PC-9 (cell line): ENCODE data around the gene EML6. TPM values are rescaled to one million over a fixed set of nuclear protein-coding genes. Genes with fewer than 3 reads are reported as not detected.
A peak's percentile ranks its signal among the peaks of the same experiment; 100 is the strongest.

Experiments used
- BruUV-seq: library from RNA; stranded (reverse); fragments of 400-500 nt; replicated peaks from 2 replicates; lab custom pipeline; 2021; lab: Mats Ljungman, UMichigan
- CTCF ChIA-PET: fragments of 300-600 bp; sonication (Branson Sonifier 250); formaldehyde crosslinking; loops from one replicate; lab custom pipeline; 2022; ENCODE audit warnings: antibody characterized with exemption; lab: Charles Lee
- POLR2A ChIA-PET: fragments of 300-600 bp; sonication (Branson Sonifier 250); formaldehyde crosslinking; loops from one replicate; lab custom pipeline; 2022; ENCODE audit warnings: antibody characterized with exemption; ENCODE audit not compliant: unreplicated experiment; lab: Charles Lee
- DNase-seq, 2 experiments: peaks; one replicate each; pipeline versions ENCODE4 v3.0.0 to v3.0.0-alpha.2; 2015 to 2022; ENCODE audit warnings: mixed read lengths in 1 of 2
- H2AFZ ChIP-seq: fragments of 200-600 bp; sonication (generic); 2 replicates; pipeline ENCODE4 v1.8.1; 2017; ENCODE audit warnings: antibody characterized with exemption
- H3F3A ChIP-seq: fragments of 200-600 bp; sonication (generic); 2 replicates; pipeline ENCODE4 v1.8.1; 2017; ENCODE audit warnings: antibody characterized with exemption, mild to moderate bottlenecking, low read depth; ENCODE audit not compliant: insufficient read depth
- H3K27ac ChIP-seq: fragments of 200-600 bp; sonication (generic); 2 replicates; pipeline ENCODE4 v1.6.1; 2016; ENCODE audit warnings: mixed run types
- H3K27me3 ChIP-seq: fragments of 200-600 bp; sonication (generic); 2 replicates; pipeline ENCODE4 v1.6.1; 2016; ENCODE audit warnings: low read depth, mixed run types; ENCODE audit not compliant: insufficient read depth
- H3K36me3 ChIP-seq: fragments of 200-600 bp; sonication (generic); 2 replicates; pipeline ENCODE4 v1.6.1; 2016; ENCODE audit warnings: low read depth, mixed run types
- H3K4me1 ChIP-seq: fragments of 200-600 bp; sonication (generic); replicated peaks from 2 replicates; pipeline ENCODE4 v1.6.1; 2016; ENCODE audit warnings: mixed run types; ENCODE audit not compliant: insufficient read depth
- H3K4me2 ChIP-seq: fragments of 200-600 bp; sonication (generic); 2 replicates; pipeline ENCODE4 v1.6.1; 2017; ENCODE audit warnings: mixed run types
- H3K4me3 ChIP-seq: fragments of 200-600 bp; sonication (generic); 2 replicates; pipeline ENCODE4 v1.6.1; 2016; ENCODE audit warnings: mixed run types
- H3K79me2 ChIP-seq: fragments of 200-600 bp; sonication (generic); 2 replicates; pipeline ENCODE4 v1.6.1; 2017; ENCODE audit warnings: low read depth, mixed run types
- H3K9me2 ChIP-seq: fragments of 200-600 bp; sonication (generic); 2 replicates; pipeline ENCODE4 v1.8.1; 2017; ENCODE audit warnings: mild to moderate bottlenecking; ENCODE audit not compliant: insufficient read depth
- H3K9me3 ChIP-seq: fragments of 200-600 bp; sonication (generic); 2 replicates; pipeline ENCODE4 v1.8.1; 2016; ENCODE audit warnings: low read depth; ENCODE audit not compliant: insufficient read depth
- H4K20me1 ChIP-seq: fragments of 200-600 bp; sonication (generic); 2 replicates; pipeline ENCODE4 v1.8.1; 2017; ENCODE audit not compliant: insufficient read depth
- EZH2 ChIP-seq: fragments of 200-600 bp; sonication (generic); IDR thresholded peaks from 2 replicates; pipeline ENCODE4 v1.8.0; 2017; ENCODE audit warnings: antibody characterized with exemption, low read depth
- intact Hi-C: fragments of 100-400 bp; cut with micrococcal nuclease; formaldehyde crosslinking; loops from one replicate; pipeline ENCODE4 v1.10.0; 2022; ENCODE audit not compliant: unreplicated experiment
- total RNA-seq: library from RNA; stranded (reverse); gene quantifications from 2 replicates; pipeline ENCODE4 v1.2.3, GENCODE V29; 2021
- TF ChIP-seq, protein P1 (sequence below): fragments of 200-600 bp; sonication (generic); conservative IDR thresholded peaks from 2 replicates; pipeline ENCODE4 v1.6.1; 2017; ENCODE audit warnings: mixed run types, antibody characterized with exemption, mild to moderate bottlenecking, moderate library complexity

EML6 gene
- total RNA-seq, 1 experiment from 2014 or later: 3.7 TPM

DNA sequence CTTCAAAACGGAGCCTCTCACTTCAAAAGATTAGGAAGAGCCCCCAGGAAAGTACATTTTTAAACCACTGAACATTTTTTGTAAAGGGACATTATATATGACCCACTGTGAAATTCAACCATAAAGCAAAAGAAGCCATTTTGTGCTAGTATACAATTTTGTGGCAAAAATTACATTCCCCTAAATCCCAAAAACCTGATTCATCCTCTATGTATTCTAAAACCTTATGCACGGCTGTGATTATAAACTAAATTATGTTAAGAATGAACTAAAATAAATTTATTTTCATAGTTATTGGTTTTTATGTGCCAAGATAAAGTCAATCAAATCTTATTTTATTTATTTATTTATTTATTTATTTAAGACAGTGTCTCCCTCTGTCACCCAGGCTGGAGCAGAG, 278.3 kb downstream of the EML6 start:
- Histone ChIP-seq H3K27ac (peak overlapping the region; percentile 3; the same call in 1 of the 2 replicates), H3F3A (peaks cover 95% of the 10 kb centered on the region), H3K4me2 (no peak overlapping the region), H3K9me2 (no peaks in the 10 kb centered on the region), H3K36me3 (peaks cover 18% of the 10 kb centered on the region; the same call in 1 of the 2 replicates), H2AFZ (no peak overlapping the region), H4K20me1 (peaks cover 99% of the 10 kb centered on the region), H3K4me3 (no peak overlapping the region), H3K27me3 (no peaks in the 10 kb centered on the region), H3K79me2 (peaks cover 100% of the 10 kb centered on the region), H3K9me3 (no peaks in the 10 kb centered on the region), H3K4me1 (0 out of 2 replicates have a peak, but pooled peaks cover 28% of the 10 kb centered on the region)
- DNase-seq: no peak
- BruUV-seq: no TSS peak
- TF ChIP-seq, protein P1, sequence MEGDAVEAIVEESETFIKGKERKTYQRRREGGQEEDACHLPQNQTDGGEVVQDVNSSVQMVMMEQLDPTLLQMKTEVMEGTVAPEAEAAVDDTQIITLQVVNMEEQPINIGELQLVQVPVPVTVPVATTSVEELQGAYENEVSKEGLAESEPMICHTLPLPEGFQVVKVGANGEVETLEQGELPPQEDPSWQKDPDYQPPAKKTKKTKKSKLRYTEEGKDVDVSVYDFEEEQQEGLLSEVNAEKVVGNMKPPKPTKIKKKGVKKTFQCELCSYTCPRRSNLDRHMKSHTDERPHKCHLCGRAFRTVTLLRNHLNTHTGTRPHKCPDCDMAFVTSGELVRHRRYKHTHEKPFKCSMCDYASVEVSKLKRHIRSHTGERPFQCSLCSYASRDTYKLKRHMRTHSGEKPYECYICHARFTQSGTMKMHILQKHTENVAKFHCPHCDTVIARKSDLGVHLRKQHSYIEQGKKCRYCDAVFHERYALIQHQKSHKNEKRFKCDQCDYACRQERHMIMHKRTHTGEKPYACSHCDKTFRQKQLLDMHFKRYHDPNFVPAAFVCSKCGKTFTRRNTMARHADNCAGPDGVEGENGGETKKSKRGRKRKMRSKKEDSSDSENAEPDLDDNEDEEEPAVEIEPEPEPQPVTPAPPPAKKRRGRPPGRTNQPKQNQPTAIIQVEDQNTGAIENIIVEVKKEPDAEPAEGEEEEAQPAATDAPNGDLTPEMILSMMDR: no peak
- no peak for TF ChIP-seq EZH2
- intact Hi-C loops: no loop called here
- ChIA-PET CTCF (no interaction called here), POLR2A (interaction anchor here (0.6 kb wide), 1 partner anchor 625 kb away, joined by 6 read pairs; no protein-coding TSS in a partner anchor)

DNA sequence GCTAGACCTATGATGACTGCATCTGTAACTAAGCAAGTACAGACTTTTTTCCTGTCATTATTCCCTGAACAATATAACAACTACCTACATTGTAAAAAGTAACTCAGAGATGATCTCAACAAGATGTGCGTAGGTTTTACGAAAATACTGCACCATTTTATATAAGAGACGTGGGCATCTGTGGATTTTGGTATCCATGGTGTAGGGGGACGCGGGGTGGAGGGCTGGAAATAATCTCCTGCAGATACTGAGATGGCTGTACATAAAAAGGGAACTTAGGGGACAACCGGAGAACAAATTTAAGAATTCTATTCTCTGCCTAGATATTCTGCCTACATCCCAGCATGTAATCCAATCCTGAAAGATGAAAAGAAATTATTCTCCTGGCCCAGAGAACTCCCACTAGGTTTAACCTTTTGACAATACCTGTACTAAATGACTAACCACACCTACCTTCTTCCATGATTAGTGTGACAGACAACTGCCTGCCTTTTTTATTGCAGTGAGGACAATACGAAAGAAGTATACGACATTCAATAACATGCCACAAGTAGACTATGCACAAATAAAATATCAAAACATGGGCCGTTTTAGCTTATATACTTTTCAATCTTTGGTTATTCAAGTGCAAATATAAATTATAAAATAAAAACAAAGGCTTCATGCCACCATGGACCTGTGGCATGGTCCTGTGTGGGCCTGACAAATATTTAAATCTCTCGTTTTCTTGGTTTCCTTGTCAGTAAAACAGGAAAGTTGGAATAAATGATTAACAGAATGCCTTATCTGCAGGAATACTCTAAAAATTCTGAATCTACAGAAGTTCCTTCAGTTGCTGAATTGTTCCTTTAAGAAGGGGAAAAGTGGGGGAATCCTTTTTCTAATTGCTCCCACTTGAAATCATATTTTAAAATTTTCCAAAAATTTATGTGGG, 280.5 kb downstream of the EML6 start:
- H3K4me1 ChIP-seq: peaks cover 47% of the 10 kb centered on the region
- H3K9me2 ChIP-seq: no peaks in the 10 kb centered on the region
- peaks cover 10% of the 10 kb centered on the region; the same call in 1 of the 2 replicates for H3K36me3 ChIP-seq
- H3K27ac ChIP-seq: peak overlapping the region; percentile 3; the same call in 1 of the 2 replicates
- intact Hi-C loops: no loop called here
- no peak for DNase-seq
- no peaks in the 10 kb centered on the region for H3K27me3 ChIP-seq
- CTCF ChIA-PET: no interaction called here
- POLR2A ChIA-PET: interaction anchor here (0.6 kb wide), 1 partner anchor 151 kb away, joined by 3 read pairs; no protein-coding TSS in a partner anchor
- H3K9me3 ChIP-seq: no peaks in the 10 kb centered on the region
- H2AFZ ChIP-seq: no peak overlapping the region
- TF ChIP-seq, protein P1: no peak
- peaks cover 100% of the 10 kb centered on the region for H3K79me2 ChIP-seq
- BruUV-seq: no TSS peak
- H3K4me3 ChIP-seq: no peak overlapping the region
- H3K4me2 ChIP-seq: no peak overlapping the region
- peaks cover 95% of the 10 kb centered on the region for H3F3A ChIP-seq
- peaks cover 99% of the 10 kb centered on the region for H4K20me1 ChIP-seq

DNA sequence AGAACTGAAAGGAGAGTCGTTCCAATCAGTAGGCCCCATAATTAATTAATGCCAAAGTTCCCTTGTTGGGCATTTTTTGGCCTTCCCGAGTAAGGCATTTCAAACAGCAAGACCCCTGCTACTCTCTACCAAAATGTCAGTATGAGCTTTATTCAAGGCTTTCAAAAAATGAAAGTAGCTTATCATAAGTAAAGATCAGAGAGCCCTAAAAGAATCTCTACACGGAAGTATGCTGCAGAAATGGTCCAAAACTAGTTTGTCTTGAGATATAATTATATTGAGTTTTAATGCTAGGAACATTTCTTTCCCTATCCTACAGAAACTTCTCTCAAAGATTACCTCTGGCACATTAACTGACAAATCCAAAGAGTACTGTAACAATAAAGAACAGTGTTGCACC, 282.8 kb downstream of the EML6 start:
- Histone ChIP-seq H3K36me3 (peaks cover 25% of the 10 kb centered on the region), H3K4me1 (peaks cover 47% of the 10 kb centered on the region), H3F3A (peaks cover 96% of the 10 kb centered on the region), H3K4me2 (no peak overlapping the region), H3K4me3 (no peak overlapping the region), H3K27ac (0 out of 2 replicates have a peak overlapping the region, but pooled peaks have one; percentile 7), H3K27me3 (no peaks in the 10 kb centered on the region), H3K9me3 (no peaks in the 10 kb centered on the region; the same call in 1 of the 2 replicates), H3K79me2 (peaks cover 100% of the 10 kb centered on the region), H4K20me1 (peaks cover 99% of the 10 kb centered on the region), H2AFZ (no peak overlapping the region), H3K9me2 (no peaks in the 10 kb centered on the region)
- intact Hi-C loops: no loop called here
- ChIA-PET CTCF (no interaction called here), POLR2A (interaction anchor here (0.6 kb wide), 2 partner anchors 21 to 43 kb away, joined by 3 read pairs; no protein-coding TSS in a partner anchor)
- BruUV-seq: no TSS peak
- no peak for DNase-seq
- TF ChIP-seq, protein P1: no peak
- no peak for TF ChIP-seq EZH2
